ENCODE measurements around the gene PTAR1.

PTAR1 gene

DNA sequence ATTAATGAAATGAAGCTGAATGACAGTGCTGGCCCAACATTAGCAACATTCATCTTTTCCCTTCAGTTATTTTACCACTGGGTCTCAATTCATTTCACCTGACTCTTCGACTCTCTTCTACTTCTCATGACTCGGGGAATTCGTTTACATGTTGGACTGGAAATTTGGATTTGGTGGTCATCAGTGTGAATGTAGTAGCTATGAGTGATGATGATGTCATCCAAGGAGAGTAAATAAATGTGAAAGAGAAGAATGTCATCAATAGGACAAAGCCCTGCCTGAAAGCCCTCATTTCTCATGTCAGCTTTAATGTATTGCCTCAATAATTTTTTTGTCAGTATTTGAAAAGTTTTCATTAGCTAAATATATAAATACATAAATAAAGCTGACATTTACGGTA, 38.9 kb upstream of the PTAR1 start:
- TF ChIP-seq, protein P1, sequence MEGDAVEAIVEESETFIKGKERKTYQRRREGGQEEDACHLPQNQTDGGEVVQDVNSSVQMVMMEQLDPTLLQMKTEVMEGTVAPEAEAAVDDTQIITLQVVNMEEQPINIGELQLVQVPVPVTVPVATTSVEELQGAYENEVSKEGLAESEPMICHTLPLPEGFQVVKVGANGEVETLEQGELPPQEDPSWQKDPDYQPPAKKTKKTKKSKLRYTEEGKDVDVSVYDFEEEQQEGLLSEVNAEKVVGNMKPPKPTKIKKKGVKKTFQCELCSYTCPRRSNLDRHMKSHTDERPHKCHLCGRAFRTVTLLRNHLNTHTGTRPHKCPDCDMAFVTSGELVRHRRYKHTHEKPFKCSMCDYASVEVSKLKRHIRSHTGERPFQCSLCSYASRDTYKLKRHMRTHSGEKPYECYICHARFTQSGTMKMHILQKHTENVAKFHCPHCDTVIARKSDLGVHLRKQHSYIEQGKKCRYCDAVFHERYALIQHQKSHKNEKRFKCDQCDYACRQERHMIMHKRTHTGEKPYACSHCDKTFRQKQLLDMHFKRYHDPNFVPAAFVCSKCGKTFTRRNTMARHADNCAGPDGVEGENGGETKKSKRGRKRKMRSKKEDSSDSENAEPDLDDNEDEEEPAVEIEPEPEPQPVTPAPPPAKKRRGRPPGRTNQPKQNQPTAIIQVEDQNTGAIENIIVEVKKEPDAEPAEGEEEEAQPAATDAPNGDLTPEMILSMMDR (IDR thresholded peaks at IDR 0.05; ENCODE audit: unreplicated experiment in 3 of 3): no peak
- H3K4me1 Mint-ChIP-seq: no peaks in the 10 kb centered on the region
- peaks cover 3% of the 10 kb centered on the region for H3K27me3 Mint-ChIP-seq (ENCODE audit: low read depth)
- H3K27ac Mint-ChIP-seq: no peak overlapping the region
- H3K9me3 Mint-ChIP-seq: no peaks in the 10 kb centered on the region
- no peaks in the 10 kb centered on the region for H3K36me3 Mint-ChIP-seq (ENCODE audit: low read depth)
- no peak overlapping the region for H3K4me3 Mint-ChIP-seq

DNA sequence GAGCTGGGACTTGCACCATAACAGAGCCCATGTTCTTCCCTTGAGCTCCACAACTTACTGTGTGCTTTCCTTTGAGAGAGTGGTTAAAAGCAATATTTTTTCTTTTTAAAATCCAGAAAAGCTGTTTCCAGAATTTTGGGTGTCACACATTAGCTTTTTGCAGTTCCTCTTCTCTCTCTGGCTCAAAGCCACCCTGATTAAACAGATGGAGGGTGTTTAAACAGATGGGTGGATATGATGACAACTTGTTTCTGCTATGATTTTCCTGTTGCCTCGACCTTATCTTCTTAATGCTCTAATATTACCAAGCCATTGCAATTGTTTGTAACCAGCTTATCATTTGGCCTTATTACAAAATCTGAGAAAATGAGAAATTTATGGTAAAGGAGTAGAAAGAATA, 37.9 kb upstream of the PTAR1 start:
- Mint-ChIP-seq H3K27me3 (ENCODE audit: low read depth) (peaks cover 8% of the 10 kb centered on the region), H3K4me3 (no peak overlapping the region), H3K4me1 (no peaks in the 10 kb centered on the region), H3K36me3 (ENCODE audit: low read depth) (no peaks in the 10 kb centered on the region), H3K9me3 (no peaks in the 10 kb centered on the region), H3K27ac (no peak overlapping the region)
- TF ChIP-seq, protein P1 (IDR thresholded peaks at IDR 0.05; ENCODE audit: unreplicated experiment in 3 of 3): no peak

DNA sequence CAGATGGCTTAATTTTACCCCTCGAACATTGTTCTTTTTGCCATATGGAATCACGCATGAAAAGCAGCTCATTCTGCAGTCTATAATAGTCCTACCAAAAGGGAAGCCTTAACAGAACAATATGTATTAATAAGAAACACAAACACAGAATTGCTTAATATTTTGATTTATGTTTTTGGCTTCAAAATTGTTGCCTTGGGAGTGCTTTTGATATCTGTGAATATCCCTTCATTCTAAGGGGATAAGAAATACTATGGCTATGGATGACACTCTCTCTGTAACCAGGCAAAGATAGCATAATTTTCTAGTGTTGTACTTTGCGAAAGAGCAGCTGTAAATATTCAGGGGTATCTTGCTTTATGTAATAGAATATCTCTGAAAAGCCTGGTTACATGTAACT, 34.5 kb upstream of the PTAR1 start:
- no peaks in the 10 kb centered on the region for H3K4me1 Mint-ChIP-seq
- H3K27me3 Mint-ChIP-seq (ENCODE audit: low read depth): peaks cover 8% of the 10 kb centered on the region
- H3K9me3 Mint-ChIP-seq: no peaks in the 10 kb centered on the region
- TF ChIP-seq, protein P1 (IDR thresholded peaks at IDR 0.05; ENCODE audit: unreplicated experiment in 3 of 3): no peak
- no peak overlapping the region for H3K27ac Mint-ChIP-seq
- H3K36me3 Mint-ChIP-seq (ENCODE audit: low read depth): no peaks in the 10 kb centered on the region
- H3K4me3 Mint-ChIP-seq: no peak overlapping the region

DNA sequence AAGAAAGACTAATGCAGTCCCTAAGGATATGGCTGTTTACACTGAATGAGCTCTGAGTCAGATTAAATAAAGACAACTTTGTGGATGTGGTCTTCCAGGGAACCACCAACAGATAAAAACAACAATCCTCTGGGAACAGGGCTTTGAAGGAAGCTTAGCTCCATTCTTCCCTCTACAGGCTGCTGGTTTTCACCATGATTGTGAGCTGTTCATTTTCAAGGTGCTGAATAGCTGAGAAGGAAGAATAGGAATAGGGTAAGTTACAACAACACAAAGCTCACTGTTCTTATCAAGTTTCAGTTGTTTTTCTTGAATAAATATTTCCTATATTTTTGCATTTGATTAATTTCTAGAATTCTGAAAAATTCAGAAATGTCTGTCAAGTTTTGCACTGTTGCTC, 25.9 kb upstream of the PTAR1 start:
- Mint-ChIP-seq H3K9me3 (no peaks in the 10 kb centered on the region), H3K36me3 (ENCODE audit: low read depth) (no peaks in the 10 kb centered on the region), H3K27me3 (ENCODE audit: low read depth) (no peaks in the 10 kb centered on the region), H3K4me3 (no peak overlapping the region), H3K4me1 (no peaks in the 10 kb centered on the region), H3K27ac (no peak overlapping the region)
- TF ChIP-seq, protein P1 (IDR thresholded peaks at IDR 0.05; ENCODE audit: unreplicated experiment in 3 of 3): no peak

DNA sequence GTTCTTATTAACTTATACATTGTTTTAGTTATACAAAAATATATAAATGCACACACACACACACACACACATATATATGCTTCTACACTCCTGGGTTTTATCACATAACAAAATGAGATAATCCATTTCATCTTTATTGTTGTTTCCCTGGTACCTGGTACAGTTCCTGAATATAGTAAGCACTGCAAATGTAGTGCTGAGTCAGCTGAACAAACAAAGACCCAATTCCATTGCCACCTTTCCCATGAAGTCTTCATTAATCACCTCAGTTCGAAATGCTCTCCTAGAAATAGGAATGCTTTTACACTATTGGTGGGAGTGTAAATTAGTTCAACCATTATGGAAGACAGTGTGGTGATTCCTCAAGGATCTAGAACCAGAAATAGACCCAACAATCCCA, 13.4 kb upstream of the PTAR1 start:
- Mint-ChIP-seq H3K4me3 (no peak overlapping the region), H3K4me1 (no peaks in the 10 kb centered on the region), H3K9me3 (peaks cover 6% of the 10 kb centered on the region), H3K27ac (no peak overlapping the region), H3K36me3 (ENCODE audit: low read depth) (no peaks in the 10 kb centered on the region), H3K27me3 (ENCODE audit: low read depth) (no peaks in the 10 kb centered on the region)
- TF ChIP-seq, protein P1 (IDR thresholded peaks at IDR 0.05; ENCODE audit: unreplicated experiment in 3 of 3): no peak

DNA sequence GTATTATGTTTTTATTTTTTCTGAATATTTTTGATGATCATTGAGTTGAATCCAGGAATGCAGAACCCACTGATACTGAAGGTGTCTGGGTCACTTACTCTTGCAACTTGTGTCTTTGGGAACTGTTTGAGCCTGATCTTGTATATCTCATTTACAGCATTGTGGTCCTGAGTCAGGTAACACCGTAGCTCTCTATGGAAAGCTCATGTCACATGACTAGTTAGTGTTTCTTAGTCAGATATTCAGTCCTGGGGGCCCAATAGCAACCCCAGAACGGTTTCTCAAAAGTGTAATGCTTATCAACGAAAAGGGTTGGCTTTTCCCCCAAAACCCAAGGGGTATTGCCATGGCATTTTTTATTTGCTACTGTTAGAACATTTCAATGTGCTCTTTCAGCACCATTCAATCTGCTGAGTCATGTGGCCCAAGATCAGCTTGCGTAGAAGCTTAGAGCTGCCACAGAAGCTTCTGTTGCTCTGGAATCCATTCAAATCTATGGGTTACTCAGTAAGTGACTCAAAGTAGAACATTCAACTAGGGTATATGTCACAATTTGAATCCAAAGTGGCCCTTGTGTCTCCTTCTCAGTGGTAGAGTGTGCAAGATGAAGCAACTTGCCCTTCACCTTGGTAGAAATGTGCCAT, 12.1 kb upstream of the PTAR1 start:
- no peaks in the 10 kb centered on the region for H3K9me3 Mint-ChIP-seq
- no peak overlapping the region for H3K27ac Mint-ChIP-seq
- TF ChIP-seq, protein P1 (IDR thresholded peaks at IDR 0.05; ENCODE audit: unreplicated experiment in 3 of 3): no peak
- H3K36me3 Mint-ChIP-seq (ENCODE audit: low read depth): no peaks in the 10 kb centered on the region
- H3K27me3 Mint-ChIP-seq (ENCODE audit: low read depth): no peaks in the 10 kb centered on the region
- no peaks in the 10 kb centered on the region for H3K4me1 Mint-ChIP-seq
- no peak overlapping the region for H3K4me3 Mint-ChIP-seq

Measured in nephron (organoid).